HCT116 (cell line): Measurements from ENCODE around the gene NANOGP8.

Experiments used
- CTCF ChIP-seq, 3 experiments: fragments of 200-600 bp in 1 of 3; sonication (generic) in 1 of 3; IDR thresholded peaks in 2 of 3; conservative IDR thresholded peaks in 1 of 3; 2 replicates each; pipeline ENCODE4 v1.5.1; 2012 to 2017; ENCODE audit warnings: low read depth in 2 of 3, low read length in 2 of 3, antibody characterized with exemption in 1 of 3, borderline replicate concordance in 1 of 3, control low read depth in 1 of 3, mild to moderate bottlenecking in 1 of 3, mixed read lengths in 1 of 3, mixed run types in 1 of 3, moderate library complexity in 1 of 3; ENCODE audit not compliant: insufficient read depth in 1 of 3
- EGR1 ChIP-seq: IDR thresholded peaks from 2 replicates; pipeline ENCODE4 v1.6.1; 2012; ENCODE audit warnings: low read depth
- ELF1 ChIP-seq: IDR thresholded peaks from 2 replicates; pipeline ENCODE4 v1.6.1; 2012; ENCODE audit warnings: low read depth, borderline replicate concordance
- EZH2phosphoT487 ChIP-seq: fragments of 200-600 bp; IDR thresholded peaks from 2 replicates; pipeline ENCODE4 v1.6.1; 2018; ENCODE audit warnings: antibody characterized with exemption, borderline replicate concordance
- FOSL1 ChIP-seq: IDR thresholded peaks from 2 replicates; pipeline ENCODE4 v1.6.1; 2012; ENCODE audit warnings: low read depth
- JUND ChIP-seq: IDR thresholded peaks from 2 replicates; pipeline ENCODE4 v1.6.1; 2012
- MAX ChIP-seq: IDR thresholded peaks from 2 replicates; pipeline ENCODE4 v1.6.1; 2012
- POLR2A ChIP-seq: IDR thresholded peaks from 2 replicates; pipeline ENCODE4 v1.7.0; 2011; ENCODE audit warnings: borderline replicate concordance; ENCODE audit not compliant: insufficient read depth, insufficient read length; ENCODE audit errors: extremely low read depth
- POLR2AphosphoS5 ChIP-seq: IDR thresholded peaks from 2 replicates; pipeline ENCODE4 v1.6.1; 2011; ENCODE audit warnings: mild to moderate bottlenecking, low read depth, low read length, moderate library complexity
- SIN3A ChIP-seq: IDR thresholded peaks from 2 replicates; pipeline ENCODE4 v1.6.1; 2012; ENCODE audit warnings: low read depth
- TCF7L2 ChIP-seq: IDR thresholded peaks from 2 replicates; pipeline ENCODE4 v1.7.0; 2011; ENCODE audit warnings: borderline replicate concordance, inconsistent platforms; ENCODE audit not compliant: insufficient read depth, insufficient read length; ENCODE audit errors: extremely low read depth
- YY1 ChIP-seq: IDR thresholded peaks from 2 replicates; pipeline ENCODE4 v1.6.1; 2011; ENCODE audit warnings: low read length, low read depth, moderate library complexity, mild to moderate bottlenecking; ENCODE audit not compliant: insufficient replicate concordance; ENCODE audit errors: extremely low read depth
- ZBTB33 ChIP-seq: IDR thresholded peaks from 2 replicates; pipeline ENCODE4 v1.6.1; 2011; ENCODE audit warnings: mild to moderate bottlenecking, low read length, moderate library complexity; ENCODE audit not compliant: insufficient replicate concordance; ENCODE audit errors: extremely low read depth
- ZNF274 ChIP-seq: fragments of 200-500 bp; sonication (Bioruptor generic); IDR thresholded peaks from 2 replicates; pipeline ENCODE4 v1.6.1; 2014; ENCODE audit warnings: mild to moderate bottlenecking, low read depth, low read length, inconsistent platforms

GRCh38 chr15:35047996-35048395 is 37.1 kb downstream of the NANOGP8 start:
- no peak for TF ChIP-seq MAX
- no peak for TF ChIP-seq FOSL1
- TF ChIP-seq CTCF (IDR thresholded peaks at IDR 0.05 in 2 of 3, conservative IDR thresholded peaks at IDR 0.05 in 1 of 3; ENCODE audit: borderline replicate concordance in 1 of 3, insufficient read depth in 1 of 3, low read depth in 2 of 3, low read length in 2 of 3) = no peak
- no peak for TF ChIP-seq EZH2phosphoT487
- TF ChIP-seq ELF1 = no peak
- no peak for TF ChIP-seq EGR1
- no peak for TF ChIP-seq ZNF274
- no peak for TF ChIP-seq JUND
- TF ChIP-seq POLR2AphosphoS5 = no peak
- TF ChIP-seq ZBTB33 = no peak
- no peak for TF ChIP-seq YY1
- TF ChIP-seq SIN3A = no peak
- no peak for TF ChIP-seq TCF7L2
- TF ChIP-seq POLR2A = no peak
